Adrenal gland (tissue), 5 donors: ENCODE results near the gene CUL4A.

Source experiments
- POLR2A ChIP-seq, 2 donors: fragments of 450-650 bp; IDR thresholded peaks; one replicate each; pipeline ENCODE4 v1.6.1; 2017; ENCODE audit warnings: antibody characterized with exemption in 2 of 2, mild to moderate bottlenecking in 2 of 2, moderate library complexity in 1 of 2
- TF ChIP-seq, protein P1 (sequence below), 6 experiments: fragments of 450-650 bp in 4 of 6; fragments of 200-600 bp in 2 of 6; sonication (generic) in 1 of 6; IDR thresholded peaks; 1 replicate in 5 of 6; 2 replicates in 1 of 6; pipeline versions ENCODE4 v1.5.1 to v1.8.0; 2016 to 2021; ENCODE audit warnings: antibody characterized with exemption in 6 of 6, mild to moderate bottlenecking in 2 of 6, moderate library complexity in 1 of 6
- donor health status: DM: no; HTN: no; CAD: no.

DNA sequence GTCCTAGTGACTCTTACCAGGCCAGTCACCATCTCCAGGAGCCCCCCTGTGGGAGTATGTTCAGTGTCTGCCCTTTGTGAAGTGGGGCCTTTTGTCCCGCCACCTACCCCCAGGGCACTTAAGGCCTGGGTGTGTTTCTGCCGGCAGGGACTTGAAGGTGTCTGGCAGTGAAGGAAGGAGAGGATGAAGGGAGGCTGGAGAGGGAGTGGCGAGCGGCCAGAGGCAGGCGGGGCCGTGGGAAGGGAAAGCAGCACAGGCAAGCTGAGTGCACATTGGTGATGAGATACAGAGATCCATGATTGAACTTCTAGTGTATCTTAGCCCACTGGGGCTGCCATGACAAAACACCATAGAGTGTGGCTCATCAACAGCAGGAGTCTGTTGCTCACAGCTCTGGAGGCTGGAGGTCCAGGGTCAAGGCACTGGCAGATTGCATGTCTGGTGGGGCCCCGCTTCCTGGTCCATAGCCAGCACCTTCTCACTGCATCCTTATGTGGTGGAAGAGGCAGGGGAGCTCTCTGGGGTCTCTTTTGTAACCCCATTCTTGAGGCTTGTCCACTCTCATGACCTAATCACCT lies 17.5 kb downstream of the CUL4A start:
- TF ChIP-seq, protein P1, sequence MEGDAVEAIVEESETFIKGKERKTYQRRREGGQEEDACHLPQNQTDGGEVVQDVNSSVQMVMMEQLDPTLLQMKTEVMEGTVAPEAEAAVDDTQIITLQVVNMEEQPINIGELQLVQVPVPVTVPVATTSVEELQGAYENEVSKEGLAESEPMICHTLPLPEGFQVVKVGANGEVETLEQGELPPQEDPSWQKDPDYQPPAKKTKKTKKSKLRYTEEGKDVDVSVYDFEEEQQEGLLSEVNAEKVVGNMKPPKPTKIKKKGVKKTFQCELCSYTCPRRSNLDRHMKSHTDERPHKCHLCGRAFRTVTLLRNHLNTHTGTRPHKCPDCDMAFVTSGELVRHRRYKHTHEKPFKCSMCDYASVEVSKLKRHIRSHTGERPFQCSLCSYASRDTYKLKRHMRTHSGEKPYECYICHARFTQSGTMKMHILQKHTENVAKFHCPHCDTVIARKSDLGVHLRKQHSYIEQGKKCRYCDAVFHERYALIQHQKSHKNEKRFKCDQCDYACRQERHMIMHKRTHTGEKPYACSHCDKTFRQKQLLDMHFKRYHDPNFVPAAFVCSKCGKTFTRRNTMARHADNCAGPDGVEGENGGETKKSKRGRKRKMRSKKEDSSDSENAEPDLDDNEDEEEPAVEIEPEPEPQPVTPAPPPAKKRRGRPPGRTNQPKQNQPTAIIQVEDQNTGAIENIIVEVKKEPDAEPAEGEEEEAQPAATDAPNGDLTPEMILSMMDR (IDR thresholded peaks at IDR 0.05), result no peak
- no peak for TF ChIP-seq POLR2A (IDR thresholded peaks at IDR 0.05)
